BJ (cell line): ENCODE measurements around the gene ELL. TPM values are rescaled to one million over a fixed set of nuclear protein-coding genes. Genes with fewer than 3 reads are reported as not detected.
A peak's percentile ranks its signal among the peaks of the same experiment; 100 is the strongest.

ENCODE experiments used
- CTCF ChIA-PET: fragments of 350-600 bp; formaldehyde crosslinking; extraction: SDS; loops from one replicate; lab custom pipeline; 2021; ENCODE audit warnings: antibody characterized with exemption, inconsistent platforms; lab: Yijun Ruan, JAX
- POLR2A ChIA-PET: fragments of 300-600 bp; sonication (Branson Sonifier 250); formaldehyde crosslinking; extraction: SDS; loops from one replicate; lab custom pipeline; 2021; ENCODE audit warnings: antibody characterized with exemption; lab: Charles Lee
- DNase-seq: peaks from one replicate; pipeline ENCODE4 v3.0.0-alpha.2; 2011; ENCODE audit warnings: low read depth
- H3K27me3 ChIP-seq: 2 replicates; pipeline ENCODE4 v1.6.0; 2011; ENCODE audit warnings: low read length; ENCODE audit not compliant: control insufficient read depth, insufficient read depth
- H3K36me3 ChIP-seq: 2 replicates; pipeline ENCODE4 v1.5.1; 2011; ENCODE audit warnings: low read length; ENCODE audit not compliant: control insufficient read depth, insufficient read depth
- H3K4me3 ChIP-seq: 2 replicates; pipeline ENCODE4 v1.5.1; 2011; ENCODE audit warnings: low read depth, mild to moderate bottlenecking, control low read depth, low read length
- CTCF ChIP-seq: IDR thresholded peaks from 2 replicates; pipeline ENCODE4 v1.5.1; 2011; ENCODE audit warnings: low read depth, mild to moderate bottlenecking, control low read depth, inconsistent platforms, low read length, moderate library complexity; ENCODE audit not compliant: insufficient read depth
- polyA plus RNA-seq: library from polyadenylated mRNA; depleted of rRNA; stranded (reverse); fragments of >200 nt; gene quantifications from 2 replicates; pipeline ENCODE4 v1.2.3, GENCODE V29; 2011

ELL gene
- polyA plus RNA-seq, 1 experiment = 10.2 TPM

- Histone ChIP-seq H3K4me3 (no peak overlapping the region), H3K36me3 (peaks cover 16% of the 10 kb centered on the region), H3K27me3 (no peaks in the 10 kb centered on the region)
- POLR2A ChIA-PET = no interaction called here
- CTCF ChIA-PET = interaction anchor here (0.7 to 1.3 kb wide), 4 partner anchors 10 to 412 kb away, joined by 3 to 4 read pairs (median 3); no protein-coding TSS in a partner anchor
- DNase-seq = no peak
- no peak for TF ChIP-seq CTCF
These were observed 86.6 kb downstream of the ELL start for GRCh38 chr19:18435178-18435841.

- H3K36me3 ChIP-seq = peaks cover 16% of the 10 kb centered on the region
- no peaks in the 10 kb centered on the region for H3K27me3 ChIP-seq
- TF ChIP-seq CTCF = no peak
- no peak overlapping the region for H3K4me3 ChIP-seq
- POLR2A ChIA-PET = no interaction called here
- CTCF ChIA-PET = interaction anchor here (0.9 to 1.3 kb wide), 2 partner anchors 9 to 413 kb away, joined by 3 to 4 read pairs; no protein-coding TSS in a partner anchor
- no peak for DNase-seq
These were observed 87.3 kb downstream of the ELL start for GRCh38 chr19:18434411-18435175.

- peak overlapping the region; percentile 32 for H3K4me3 ChIP-seq
- H3K27me3 ChIP-seq = no peaks in the 10 kb centered on the region
- H3K36me3 ChIP-seq = peaks cover 16% of the 10 kb centered on the region
- no peak for TF ChIP-seq CTCF
- CTCF ChIA-PET = interaction anchor here (1.3 kb wide), 1 partner anchor 413 kb away, joined by 3 read pairs; no protein-coding TSS in a partner anchor
- DNase-seq = no peak
- POLR2A ChIA-PET = no interaction called here
These were observed 88.0 kb downstream of the ELL start for GRCh38 chr19:18433735-18434398.

GRCh38 chr19:18433015-18433691 lies 88.7 kb downstream of the ELL start:
- TF ChIP-seq CTCF = no peak
- no peaks in the 10 kb centered on the region for H3K27me3 ChIP-seq
- DNase-seq = no peak
- H3K4me3 ChIP-seq = peak overlapping the region; percentile 42
- H3K36me3 ChIP-seq = peaks cover 18% of the 10 kb centered on the region
- POLR2A ChIA-PET = no interaction called here
- CTCF ChIA-PET = no interaction called here
